Brain microvascular endothelial cell (primary cell): Measurements from ENCODE around the gene EXTL1.

Experiments used
- DNase-seq: peaks from one replicate; pipeline ENCODE4 v3.0.0-alpha.2; 2020
- H3K27ac ChIP-seq: fragments of 250-450 bp; sonication (Bioruptor Pico); 2 replicates; pipeline ENCODE4 v1.5.1; 2020; ENCODE audit warnings: mild to moderate bottlenecking, moderate library complexity
- H3K27me3 ChIP-seq: fragments of 250-450 bp; sonication (Bioruptor Pico); replicated peaks from 2 replicates; pipeline ENCODE4 v1.5.1; 2020; ENCODE audit warnings: mild to moderate bottlenecking
- H3K36me3 ChIP-seq: fragments of 250-450 bp; sonication (Bioruptor Pico); replicated peaks from 2 replicates; pipeline ENCODE4 v1.5.1; 2020; ENCODE audit warnings: mild to moderate bottlenecking
- H3K4me3 ChIP-seq: 2 replicates; pipeline ENCODE4 v1.5.1; 2011; ENCODE audit warnings: low read depth, mild to moderate bottlenecking, control low read depth, low read length, moderate library complexity
- in situ Hi-C: cut with HindIII; loops from 2 replicates; pipeline ENCODE4 v1.10.0; 2017; ENCODE audit warnings: low sequenced_read_pairs, low pct_ligation_motif_present
- TF ChIP-seq, protein P1 (sequence below): IDR thresholded peaks from 2 replicates; pipeline ENCODE4 v1.5.1; 2011; ENCODE audit warnings: low read depth, mild to moderate bottlenecking, moderate library complexity, low read length, control low read depth, inconsistent platforms; ENCODE audit errors: missing control alignments

EXTL1 gene

DNA sequence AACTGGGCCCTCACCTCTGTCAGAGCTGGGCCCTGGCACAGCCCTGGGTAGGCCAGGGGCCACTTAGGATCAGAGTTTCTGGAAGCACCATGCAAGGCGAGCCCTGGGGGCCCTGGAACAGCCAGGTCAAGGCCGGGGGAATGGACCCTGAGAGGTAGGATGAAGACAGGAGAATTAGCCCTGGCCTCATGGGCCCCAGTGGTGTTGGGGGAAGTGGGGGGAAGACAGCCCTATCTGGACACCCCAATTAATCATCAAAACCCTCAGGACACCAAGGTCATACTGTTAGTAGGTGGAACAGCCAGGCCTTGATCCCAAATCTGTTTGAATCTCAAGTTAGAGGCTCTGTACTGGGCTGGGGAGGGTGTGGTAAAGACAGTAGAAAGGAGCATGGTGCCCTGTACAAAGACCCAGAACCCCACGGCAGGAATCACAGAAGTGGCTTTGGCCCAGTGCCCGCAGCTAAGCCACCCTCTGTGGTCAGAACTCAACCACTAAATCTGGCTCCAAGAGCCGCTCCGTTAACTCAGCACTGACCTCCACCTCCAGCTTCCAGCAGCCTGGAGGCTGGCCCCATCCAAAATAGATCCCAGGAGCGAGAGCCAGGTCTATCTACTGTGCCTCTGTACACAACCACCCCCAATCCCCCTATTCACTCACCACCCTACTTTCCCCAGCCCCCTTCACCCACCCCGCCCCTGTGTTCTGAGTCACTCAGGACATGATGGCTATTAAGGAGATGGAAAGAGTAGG lies 59.9 kb downstream of the EXTL1 start:
- TF ChIP-seq, protein P1, sequence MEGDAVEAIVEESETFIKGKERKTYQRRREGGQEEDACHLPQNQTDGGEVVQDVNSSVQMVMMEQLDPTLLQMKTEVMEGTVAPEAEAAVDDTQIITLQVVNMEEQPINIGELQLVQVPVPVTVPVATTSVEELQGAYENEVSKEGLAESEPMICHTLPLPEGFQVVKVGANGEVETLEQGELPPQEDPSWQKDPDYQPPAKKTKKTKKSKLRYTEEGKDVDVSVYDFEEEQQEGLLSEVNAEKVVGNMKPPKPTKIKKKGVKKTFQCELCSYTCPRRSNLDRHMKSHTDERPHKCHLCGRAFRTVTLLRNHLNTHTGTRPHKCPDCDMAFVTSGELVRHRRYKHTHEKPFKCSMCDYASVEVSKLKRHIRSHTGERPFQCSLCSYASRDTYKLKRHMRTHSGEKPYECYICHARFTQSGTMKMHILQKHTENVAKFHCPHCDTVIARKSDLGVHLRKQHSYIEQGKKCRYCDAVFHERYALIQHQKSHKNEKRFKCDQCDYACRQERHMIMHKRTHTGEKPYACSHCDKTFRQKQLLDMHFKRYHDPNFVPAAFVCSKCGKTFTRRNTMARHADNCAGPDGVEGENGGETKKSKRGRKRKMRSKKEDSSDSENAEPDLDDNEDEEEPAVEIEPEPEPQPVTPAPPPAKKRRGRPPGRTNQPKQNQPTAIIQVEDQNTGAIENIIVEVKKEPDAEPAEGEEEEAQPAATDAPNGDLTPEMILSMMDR, result no peak

DNA sequence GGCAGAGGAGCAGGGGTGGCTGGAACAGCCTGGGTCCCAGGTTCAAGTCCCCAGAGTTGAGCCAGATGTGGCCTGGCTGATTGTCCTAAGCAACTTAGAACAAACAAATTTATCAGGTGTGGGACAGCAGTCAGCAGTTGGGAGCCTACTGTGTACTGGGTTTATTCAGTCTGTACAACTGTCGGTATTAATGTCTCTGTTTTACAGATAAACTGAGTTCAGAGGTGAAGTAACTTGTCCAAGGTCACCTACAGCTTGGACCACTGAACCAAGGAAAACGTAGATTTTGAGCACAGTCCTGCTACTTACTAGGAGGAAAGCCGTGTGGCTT lies 60.4 kb downstream of the EXTL1 start:
- no peak overlapping the region for H3K4me3 ChIP-seq
- peaks cover 4% of the 10 kb centered on the region for H3K27me3 ChIP-seq
- no peaks in the 10 kb centered on the region for H3K36me3 ChIP-seq
- DNase-seq, result no peak
- no peak overlapping the region for H3K27ac ChIP-seq
- TF ChIP-seq, protein P1, result no peak
- in situ Hi-C loops, result no loop called here

More for the DNA sequence above, 59.9 kb downstream of the EXTL1 start:
- Histone ChIP-seq H3K36me3 (no peaks in the 10 kb centered on the region), H3K27ac (no peak overlapping the region), H3K4me3 (no peak overlapping the region), H3K27me3 (peaks cover 4% of the 10 kb centered on the region)
- in situ Hi-C loops, result no loop called here
- no peak for DNase-seq

DNA sequence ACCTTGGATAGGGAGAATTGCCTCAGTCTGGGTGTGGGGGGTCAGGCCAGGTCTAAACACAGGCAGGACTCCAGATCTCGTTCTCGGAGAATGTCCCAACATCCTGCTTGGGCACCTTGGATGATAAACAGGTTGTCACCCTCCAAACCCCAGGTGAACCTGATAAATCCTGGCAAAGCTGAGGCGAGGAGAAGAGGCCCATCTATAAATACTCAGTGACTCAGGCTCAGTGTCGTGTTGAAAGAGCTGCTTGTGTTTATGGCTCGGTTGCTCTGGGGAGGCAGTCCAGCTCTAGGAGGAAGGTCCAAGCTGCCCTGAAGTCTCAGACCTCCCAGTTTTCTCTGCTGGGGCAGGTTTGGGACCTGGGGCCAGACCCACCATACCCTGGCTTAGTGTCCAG lies 61.6 kb downstream of the EXTL1 start:
- no peak overlapping the region for H3K27ac ChIP-seq
- DNase-seq, result peak; percentile 56
- no peak overlapping the region for H3K4me3 ChIP-seq
- in situ Hi-C loops, result no loop called here
- TF ChIP-seq, protein P1, result no peak
- H3K27me3 ChIP-seq, result peaks cover 4% of the 10 kb centered on the region
- H3K36me3 ChIP-seq, result no peaks in the 10 kb centered on the region

DNA sequence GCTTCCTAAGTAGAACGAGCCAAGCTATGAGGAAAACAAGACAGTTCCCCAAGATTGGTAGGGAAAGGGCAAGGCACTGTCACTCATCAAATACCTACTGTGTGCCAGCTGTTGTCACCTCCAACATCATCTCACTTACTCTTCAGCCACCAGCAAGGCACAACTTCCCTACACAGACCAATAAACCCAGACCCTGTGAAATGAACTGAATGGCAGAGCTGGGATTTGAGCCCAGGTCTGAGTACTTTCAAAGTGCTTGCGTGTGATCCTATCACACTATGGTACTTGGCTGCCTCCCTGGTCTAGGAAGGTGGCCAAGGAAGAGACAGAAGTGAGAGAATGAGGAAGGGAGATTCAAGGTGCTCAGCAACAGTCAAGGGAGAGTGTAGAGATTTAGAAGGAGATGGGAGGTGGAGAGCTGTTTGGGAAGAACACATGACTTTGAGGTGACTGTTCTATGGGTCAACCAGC lies 62.6 kb downstream of the EXTL1 start:
- no peak overlapping the region for H3K4me3 ChIP-seq
- TF ChIP-seq, protein P1, result no peak
- no peak overlapping the region for H3K27ac ChIP-seq
- peaks cover 4% of the 10 kb centered on the region for H3K27me3 ChIP-seq
- no peak for DNase-seq
- in situ Hi-C loops, result no loop called here
- H3K36me3 ChIP-seq, result no peaks in the 10 kb centered on the region

DNA sequence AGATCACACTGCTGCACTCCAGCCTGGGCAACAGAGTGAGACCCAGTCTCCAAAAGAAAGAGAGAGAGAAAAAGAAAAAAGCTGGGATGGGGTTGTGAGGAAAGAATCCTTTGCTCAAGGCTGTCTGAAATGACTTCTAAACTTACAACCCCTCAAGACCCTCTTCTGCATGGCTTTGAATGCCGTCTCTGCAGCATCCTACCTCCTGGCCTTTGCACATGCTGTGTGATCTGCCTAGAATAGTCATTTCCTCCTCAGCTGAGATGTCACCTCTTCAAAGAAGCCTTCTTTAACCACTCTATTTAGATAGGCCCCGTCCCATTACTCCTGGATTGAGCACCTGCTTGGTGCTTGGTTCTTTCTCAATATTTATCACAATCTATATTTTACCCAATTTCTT lies 63.3 kb downstream of the EXTL1 start:
- Histone ChIP-seq H3K27ac (no peak overlapping the region), H3K36me3 (no peaks in the 10 kb centered on the region), H3K27me3 (peaks cover 4% of the 10 kb centered on the region), H3K4me3 (no peak overlapping the region)
- in situ Hi-C loops, result no loop called here
- no peak for DNase-seq
- TF ChIP-seq, protein P1, result no peak
